ENCODE data around the gene SUPV3L1. TPM values are rescaled to one million over a fixed set of nuclear protein-coding genes. Genes with fewer than 3 reads are reported as not detected.

SUPV3L1 gene
- total and polyA plus RNA-seq, 4 donors, result 14.1 to 21.7 (median 17.5) TPM

GRCh38 chr10:69253171-69253570 lies 73.1 kb downstream of the SUPV3L1 start:
- H3K27ac ChIP-seq (ENCODE audit: low read depth in 1 of 2, low read length in 2 of 2), result no peak overlapping the region
- no peaks in the 10 kb centered on the region for H3K4me1 ChIP-seq (ENCODE audit: control insufficient read depth in 4 of 4, insufficient read depth in 4 of 4, low read length in 3 of 4)
- no peaks in the 10 kb centered on the region for H3K9me3 ChIP-seq (ENCODE audit: control insufficient read depth in 4 of 4, low read length in 3 of 4)
- TF ChIP-seq FOXA1 (IDR thresholded peaks at IDR 0.05) (no peak), TAF1 (conservative IDR thresholded peaks at IDR 0.05) (no peak), HNF4A (conservative IDR thresholded peaks at IDR 0.05) (no peak), EGR1 (IDR thresholded peaks at IDR 0.05; ENCODE audit: low read depth in 2 of 2) (no peak), JUND (IDR thresholded peaks at IDR 0.05) (no peak), RAD21 (IDR thresholded peaks at IDR 0.05) (no peak), NR2F2 (IDR thresholded peaks at IDR 0.05) (no peak), MAX (IDR thresholded peaks at IDR 0.05) (no peak), FOXA2 (IDR thresholded peaks at IDR 0.05) (no peak)
- TF ChIP-seq, protein P1, sequence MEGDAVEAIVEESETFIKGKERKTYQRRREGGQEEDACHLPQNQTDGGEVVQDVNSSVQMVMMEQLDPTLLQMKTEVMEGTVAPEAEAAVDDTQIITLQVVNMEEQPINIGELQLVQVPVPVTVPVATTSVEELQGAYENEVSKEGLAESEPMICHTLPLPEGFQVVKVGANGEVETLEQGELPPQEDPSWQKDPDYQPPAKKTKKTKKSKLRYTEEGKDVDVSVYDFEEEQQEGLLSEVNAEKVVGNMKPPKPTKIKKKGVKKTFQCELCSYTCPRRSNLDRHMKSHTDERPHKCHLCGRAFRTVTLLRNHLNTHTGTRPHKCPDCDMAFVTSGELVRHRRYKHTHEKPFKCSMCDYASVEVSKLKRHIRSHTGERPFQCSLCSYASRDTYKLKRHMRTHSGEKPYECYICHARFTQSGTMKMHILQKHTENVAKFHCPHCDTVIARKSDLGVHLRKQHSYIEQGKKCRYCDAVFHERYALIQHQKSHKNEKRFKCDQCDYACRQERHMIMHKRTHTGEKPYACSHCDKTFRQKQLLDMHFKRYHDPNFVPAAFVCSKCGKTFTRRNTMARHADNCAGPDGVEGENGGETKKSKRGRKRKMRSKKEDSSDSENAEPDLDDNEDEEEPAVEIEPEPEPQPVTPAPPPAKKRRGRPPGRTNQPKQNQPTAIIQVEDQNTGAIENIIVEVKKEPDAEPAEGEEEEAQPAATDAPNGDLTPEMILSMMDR (IDR thresholded peaks at IDR 0.05; ENCODE audit: low read depth, low read length, missing input control), result no peak
- no peaks in the 10 kb centered on the region for H3K36me3 ChIP-seq (ENCODE audit: control insufficient read depth in 4 of 4, insufficient read depth in 3 of 4, low read depth in 1 of 4, low read length in 3 of 4)
- WGBS, result 66% methylated on average over 3 of the region's 3 CpGs
- no peak overlapping the region for H3K9ac ChIP-seq (ENCODE audit: low read depth in 1 of 2, low read length in 2 of 2)
- no peaks in the 10 kb centered on the region for H3K27me3 ChIP-seq (ENCODE audit: control insufficient read depth in 4 of 4, insufficient read depth in 4 of 4, low read length in 3 of 4)
- no peak for DNase-seq (ENCODE audit: low spot score)
- H3K4me3 ChIP-seq (ENCODE audit: low read depth in 1 of 3, low read length in 3 of 3), result no peak overlapping the region

DNA sequence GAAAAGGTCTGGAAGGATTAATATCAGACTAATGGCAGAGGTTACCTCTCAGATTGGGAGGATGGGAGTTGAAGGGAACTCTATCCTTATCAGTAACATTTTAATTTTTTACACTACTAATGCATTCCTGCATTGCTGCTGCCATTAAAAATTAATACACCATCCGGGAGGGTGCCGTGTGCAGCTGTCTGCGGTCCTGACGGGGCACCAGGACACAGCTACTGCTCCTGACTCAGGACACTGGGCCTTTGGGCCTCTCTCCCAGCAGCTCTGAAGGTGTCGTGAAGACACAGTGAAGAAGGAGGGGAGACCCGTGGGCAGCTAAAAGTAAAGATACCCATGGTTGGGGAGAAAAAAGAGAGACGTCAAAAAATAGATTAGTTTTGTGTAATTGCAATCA lies 74.8 kb downstream of the SUPV3L1 start:
- TF ChIP-seq SP1 (IDR thresholded peaks at IDR 0.05) (no peak), GABPA (IDR thresholded peaks at IDR 0.05 in 1 of 2, conservative IDR thresholded peaks at IDR 0.05 in 1 of 2) (no peak), HNF4A (conservative IDR thresholded peaks at IDR 0.05) (no peak), NR2F2 (IDR thresholded peaks at IDR 0.05) (no peak), HNF4G (IDR thresholded peaks at IDR 0.05) (no peak), ATF3 (IDR thresholded peaks at IDR 0.05) (no peak), RAD21 (IDR thresholded peaks at IDR 0.05) (no peak)
- Histone ChIP-seq H3K4me3 (ENCODE audit: low read depth in 1 of 3, low read length in 3 of 3) (no peak overlapping the region), H3K27ac (ENCODE audit: low read depth in 1 of 2, low read length in 2 of 2) (no peak overlapping the region), H3K27me3 (ENCODE audit: control insufficient read depth in 4 of 4, insufficient read depth in 4 of 4, low read length in 3 of 4) (no peaks in the 10 kb centered on the region), H3K4me1 (ENCODE audit: control insufficient read depth in 4 of 4, insufficient read depth in 4 of 4, low read length in 3 of 4) (no peaks in the 10 kb centered on the region), H3K9me3 (ENCODE audit: control insufficient read depth in 4 of 4, low read length in 3 of 4) (no peaks in the 10 kb centered on the region), H3K36me3 (ENCODE audit: control insufficient read depth in 4 of 4, insufficient read depth in 3 of 4, low read depth in 1 of 4, low read length in 3 of 4) (no peaks in the 10 kb centered on the region), H3K9ac (ENCODE audit: low read depth in 1 of 2, low read length in 2 of 2) (no peak overlapping the region)
- 80% methylated on average over 7 of the region's 7 CpGs for WGBS
- no peak for DNase-seq (ENCODE audit: low spot score)

Other genes starting within 250 kb of the SUPV3L1 start
- gene DDX21, start 224.1 kb upstream of the SUPV3L1 start, total RNA-seq, result 10 to 100 TPM; 32.3 to 38.4 TPM
- gene DDX21, start 224.1 kb upstream of the SUPV3L1 start, polyA plus RNA-seq, result 10 to 100 TPM; 13.9 to 20.1 TPM
- 10 to 100 TPM in 1 of 2 donors, 1 to 10 TPM in 1; 8.5 to 11.2 TPM for gene KIFBP, start 191.4 kb upstream of the SUPV3L1 start, total RNA-seq
- 1 to 10 TPM; 5.7 to 7.3 TPM for gene KIFBP, start 191.4 kb upstream of the SUPV3L1 start, polyA plus RNA-seq
- gene SRGN, start 92.1 kb upstream of the SUPV3L1 start, total RNA-seq, result 100 to 1,000 TPM in 1 of 2 donors, 10 to 100 TPM in 1; 32.2 to 305 TPM
- gene SRGN, start 92.1 kb upstream of the SUPV3L1 start, polyA plus RNA-seq, result 10 to 100 TPM; 19.5 to 50.3 TPM
- gene VPS26A, start 56.1 kb upstream of the SUPV3L1 start, total RNA-seq, result 10 to 100 TPM; 13.3 to 21.4 TPM
- 10 to 100 TPM; 10.9 to 15.8 TPM for gene VPS26A, start 56.1 kb upstream of the SUPV3L1 start, polyA plus RNA-seq
- 10 to 100 TPM in 1 of 2 donors, 1 to 10 TPM in 1; 5.6 to 20.0 TPM for gene HKDC1, start 40.1 kb downstream of the SUPV3L1 start, total RNA-seq
- 1 to 10 TPM in 1 of 2 donors, under 1 TPM in 1; 0.53 to 4.8 TPM for gene HKDC1, start 40.1 kb downstream of the SUPV3L1 start, polyA plus RNA-seq
- gene HK1, start 98.3 kb downstream of the SUPV3L1 start, total RNA-seq, result 100 to 1,000 TPM in 1 of 2 donors, 1 to 10 TPM in 1; 9.4 to 166 TPM
- 1 to 10 TPM; 1.8 to 5.3 TPM for gene HK1, start 98.3 kb downstream of the SUPV3L1 start, polyA plus RNA-seq
- gene TACR2, start 236.7 kb downstream of the SUPV3L1 start, total RNA-seq, result under 1 TPM in 1 of 2 donors, not detected in 1; 0.08 TPM
- gene TACR2, start 236.7 kb downstream of the SUPV3L1 start, polyA plus RNA-seq, result under 1 TPM; 0.12 to 0.18 TPM